T-helper 22 cell (primary cell): Measurements from ENCODE around the gene YPEL1.

ENCODE experiments used
- DNase-seq: peaks from one replicate; pipeline ENCODE4 v3.0.0-alpha.2; 2020; ENCODE audit warnings: low read depth

The YPEL1 gene, protein sequence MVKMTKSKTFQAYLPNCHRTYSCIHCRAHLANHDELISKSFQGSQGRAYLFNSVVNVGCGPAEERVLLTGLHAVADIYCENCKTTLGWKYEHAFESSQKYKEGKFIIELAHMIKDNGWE

GRCh38 chr22:21735200-21736083 lies at the start of gene YPEL1:
TSS of gene YPEL1 (minus strand) at chr22:21735794. CDS start at chr22:21710744, 25,050 bp downstream.
- DNase-seq = peak; percentile 93

GRCh38 chr22:21780259-21780658 lies 44.7 kb upstream of the YPEL1 start:
- DNase-seq = no peak

DNA sequence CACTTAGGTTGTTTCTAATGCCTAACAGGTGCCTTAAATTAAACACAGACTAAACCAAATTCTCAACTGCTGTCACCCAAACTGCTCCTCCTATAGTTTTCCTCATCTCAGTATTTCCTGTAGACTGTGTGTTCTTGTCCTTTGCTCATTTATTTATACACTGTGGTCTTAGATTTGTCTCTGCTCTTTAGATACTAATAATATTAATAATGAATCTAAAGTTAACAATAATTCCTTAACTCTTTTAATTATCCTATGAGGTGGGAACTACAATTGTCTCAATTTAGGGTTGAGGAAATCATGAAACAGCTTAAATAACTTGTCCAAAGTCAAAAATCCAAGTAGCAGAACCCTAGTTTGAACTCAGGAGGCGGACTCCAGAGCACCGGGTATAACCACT lies 43.9 kb upstream of the YPEL1 start:
- no peak for DNase-seq

DNA sequence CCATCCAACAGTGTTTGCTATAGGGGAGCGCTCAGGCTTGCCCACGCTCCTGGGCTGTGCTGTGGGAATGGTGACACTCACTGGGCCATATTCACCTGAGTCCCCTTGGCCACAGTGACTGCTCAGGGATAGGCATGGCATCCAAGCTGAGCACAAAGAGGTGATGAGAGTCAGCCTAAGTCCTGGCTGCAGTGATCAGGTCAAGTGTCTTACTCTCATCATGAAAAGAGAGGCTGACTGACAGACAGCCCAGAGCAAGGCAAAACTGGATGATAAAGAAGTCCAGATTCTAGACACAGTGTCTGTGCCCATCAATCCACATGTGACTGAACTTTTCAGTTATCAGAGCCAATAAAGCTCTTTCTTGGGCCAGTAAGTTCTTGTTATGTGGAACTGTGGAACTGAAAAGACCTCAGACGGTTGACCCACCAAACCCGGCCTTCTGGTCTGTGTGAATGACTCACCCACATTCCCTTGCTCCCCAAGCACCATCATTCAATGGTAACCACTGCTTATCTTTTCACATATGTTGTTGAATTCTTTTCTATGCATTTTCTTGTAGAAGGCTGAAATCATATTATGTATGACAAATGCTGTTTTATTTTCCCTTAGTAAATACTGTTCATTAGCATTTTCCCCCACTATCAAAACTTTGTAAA lies 43.2 kb upstream of the YPEL1 start:
- no peak for DNase-seq

DNA sequence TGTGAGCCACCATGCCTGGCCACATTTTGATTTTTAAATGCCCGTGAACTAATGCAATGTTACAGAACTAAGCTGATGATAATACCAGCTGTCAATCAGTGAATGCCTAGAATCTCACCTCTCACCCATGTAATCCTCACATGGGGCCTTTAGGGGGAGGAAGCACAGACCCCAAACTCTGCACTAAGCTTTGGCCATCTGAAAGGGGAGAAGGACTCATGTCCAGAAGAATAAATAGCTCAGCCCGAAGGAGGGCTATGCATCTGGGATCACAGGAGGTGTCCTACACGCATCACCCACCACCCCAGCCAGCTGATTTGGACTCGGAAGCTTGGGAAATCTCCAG lies 36.0 kb upstream of the YPEL1 start:
- DNase-seq = no peak

DNA sequence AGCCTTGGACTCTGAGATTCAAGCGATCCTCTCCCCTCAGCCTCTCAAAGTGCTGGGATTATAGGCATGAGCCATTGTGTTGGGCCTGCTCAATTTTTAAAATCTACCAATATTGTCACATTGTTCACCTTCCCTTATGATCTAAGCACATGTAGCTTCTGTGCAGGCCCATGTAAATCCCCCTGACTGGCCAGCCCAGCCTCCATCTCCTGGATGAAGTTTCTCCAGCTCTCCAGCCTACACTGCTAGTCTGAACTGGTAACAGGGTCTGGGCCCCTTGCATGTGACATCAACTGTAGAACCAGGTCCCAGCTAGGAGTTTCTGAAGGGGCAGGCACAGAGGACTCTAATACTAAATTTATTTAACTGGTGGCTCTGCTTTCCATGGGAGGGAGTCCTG lies 32.8 kb upstream of the YPEL1 start:
- DNase-seq = no peak

GRCh38 chr22:21766691-21767462 lies 31.3 kb upstream of the YPEL1 start:
- peak; percentile 5 for DNase-seq

DNA sequence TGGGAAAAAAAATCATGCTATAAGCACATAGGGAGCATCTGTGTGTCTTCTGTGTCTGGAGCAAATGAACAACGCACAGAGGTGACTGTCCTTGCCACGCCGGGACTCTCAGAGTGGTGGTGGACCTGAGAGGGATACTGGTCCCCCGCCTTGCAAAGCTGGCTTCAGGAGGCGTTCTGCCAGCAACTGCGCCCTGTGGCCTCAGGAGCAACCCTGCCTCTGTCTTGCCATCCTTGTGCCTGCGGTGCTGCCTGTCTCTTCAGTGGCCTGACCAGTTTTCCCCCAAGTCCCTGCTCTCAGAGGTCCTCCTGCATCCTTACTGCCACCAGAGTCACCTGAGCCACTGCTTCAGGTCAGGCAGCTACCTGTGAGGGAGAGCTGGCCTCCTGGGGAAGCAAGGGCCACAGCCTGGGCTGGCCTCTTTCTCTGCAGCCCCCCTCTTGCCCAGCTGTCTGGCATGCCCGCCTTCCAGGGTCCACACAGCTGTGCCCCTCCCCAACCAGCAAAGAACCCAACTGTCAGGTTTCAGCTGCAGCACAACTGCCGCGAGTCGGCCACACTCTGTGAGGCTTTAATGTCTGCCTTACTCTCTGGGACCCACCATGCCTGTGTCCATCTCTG lies 30.4 kb upstream of the YPEL1 start:
- no peak for DNase-seq

GRCh38 chr22:21764038-21764804 lies 28.6 kb upstream of the YPEL1 start:
- DNase-seq = no peak

DNA sequence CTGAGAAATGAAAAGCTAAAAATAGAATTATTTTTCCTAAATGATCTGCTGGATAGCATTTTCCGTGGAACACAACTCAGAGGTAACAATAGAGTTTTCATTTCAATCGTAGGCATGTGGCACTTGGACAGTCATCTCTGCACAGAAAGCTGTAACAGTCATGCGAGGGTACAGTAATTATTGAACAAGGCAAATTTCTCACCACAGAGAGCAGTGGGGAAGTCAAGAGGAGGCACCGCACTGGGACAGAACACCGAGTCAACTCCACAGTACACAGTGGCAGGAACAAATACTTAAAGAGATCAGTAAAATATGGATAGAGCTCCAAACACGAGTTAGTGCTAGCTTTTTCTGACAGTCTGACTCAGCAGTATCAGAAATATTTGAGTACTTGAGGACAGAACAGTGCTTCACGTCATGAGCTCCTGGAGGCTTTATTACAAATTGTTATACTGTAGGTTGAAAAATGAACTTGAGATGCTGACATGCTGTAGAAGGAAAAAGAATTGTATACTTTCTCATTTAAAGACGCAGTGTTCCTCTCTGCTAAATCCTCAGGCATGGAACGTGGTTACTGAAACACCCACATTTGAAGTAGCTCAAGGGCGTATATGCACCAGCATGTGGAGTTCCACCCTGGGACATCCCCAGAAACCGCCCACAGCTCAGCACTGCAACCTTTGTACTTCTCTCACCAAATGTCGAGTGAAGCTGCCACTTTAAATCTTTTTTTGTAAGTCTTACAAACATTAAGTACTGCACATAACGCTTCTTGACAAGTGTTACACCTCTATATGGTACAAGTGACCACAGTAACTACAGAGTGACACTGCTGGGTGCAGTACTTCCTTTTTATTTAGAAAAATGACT lies 27.4 kb upstream of the YPEL1 start:
- no peak for DNase-seq

GRCh38 chr22:21761994-21762680 lies 26.5 kb upstream of the YPEL1 start:
- DNase-seq = no peak

DNA sequence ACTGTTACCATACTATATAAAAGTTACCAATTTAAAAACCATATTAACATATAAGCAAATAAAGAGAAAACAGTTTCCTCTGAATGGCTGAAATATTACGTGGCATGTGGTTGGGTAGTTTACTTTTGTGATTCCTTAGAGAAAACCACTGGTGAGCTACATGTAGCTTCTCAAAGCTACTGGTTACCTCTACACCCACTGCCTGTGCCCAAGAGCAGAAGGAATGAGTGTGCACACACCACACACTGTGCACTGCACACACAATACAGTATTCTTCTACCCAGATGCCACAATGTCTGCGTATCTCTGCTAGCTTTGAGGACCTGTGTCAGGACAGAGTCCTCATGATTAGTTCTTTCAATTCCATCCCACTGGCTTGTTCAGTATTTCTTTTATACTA lies 25.5 kb upstream of the YPEL1 start:
- DNase-seq = no peak

GRCh38 chr22:21760640-21761039 lies 25.0 kb upstream of the YPEL1 start:
- no peak for DNase-seq

DNA sequence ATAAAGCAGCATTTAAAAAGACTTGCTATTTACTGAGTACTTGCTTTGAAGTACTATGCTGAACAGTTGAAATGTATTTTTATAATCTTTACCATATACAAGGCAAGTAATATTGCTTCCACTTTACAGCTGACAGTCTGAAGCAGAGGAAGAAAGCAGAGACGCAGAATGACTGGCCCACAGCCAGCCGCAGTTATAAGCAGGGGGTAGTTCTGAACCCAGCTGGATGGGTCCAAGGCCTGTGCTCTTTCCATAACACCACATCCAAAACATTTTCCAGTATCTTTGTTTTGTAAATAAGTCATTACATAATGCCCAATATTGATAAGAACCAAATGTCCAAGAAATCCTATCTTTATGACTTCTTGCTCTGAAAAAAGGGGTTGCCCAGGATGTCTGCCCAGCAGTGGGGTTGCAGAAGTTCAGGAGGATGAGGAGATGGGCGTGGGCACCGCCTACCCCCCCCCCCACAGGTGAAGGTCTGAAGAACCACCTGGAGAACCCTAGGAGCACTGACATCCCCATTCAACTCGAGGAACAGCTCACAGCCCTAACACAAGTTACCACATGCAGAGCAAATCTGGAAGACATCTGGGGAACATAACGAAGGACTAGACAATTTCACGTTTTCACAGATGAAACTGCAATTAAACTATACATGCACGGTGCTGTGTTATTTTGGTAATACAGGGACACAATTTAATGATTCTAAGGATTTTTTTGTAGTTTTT lies 24.2 kb upstream of the YPEL1 start:
- DNase-seq = no peak

GRCh38 chr22:21759093-21759492 lies 23.5 kb upstream of the YPEL1 start:
- DNase-seq = no peak

DNA sequence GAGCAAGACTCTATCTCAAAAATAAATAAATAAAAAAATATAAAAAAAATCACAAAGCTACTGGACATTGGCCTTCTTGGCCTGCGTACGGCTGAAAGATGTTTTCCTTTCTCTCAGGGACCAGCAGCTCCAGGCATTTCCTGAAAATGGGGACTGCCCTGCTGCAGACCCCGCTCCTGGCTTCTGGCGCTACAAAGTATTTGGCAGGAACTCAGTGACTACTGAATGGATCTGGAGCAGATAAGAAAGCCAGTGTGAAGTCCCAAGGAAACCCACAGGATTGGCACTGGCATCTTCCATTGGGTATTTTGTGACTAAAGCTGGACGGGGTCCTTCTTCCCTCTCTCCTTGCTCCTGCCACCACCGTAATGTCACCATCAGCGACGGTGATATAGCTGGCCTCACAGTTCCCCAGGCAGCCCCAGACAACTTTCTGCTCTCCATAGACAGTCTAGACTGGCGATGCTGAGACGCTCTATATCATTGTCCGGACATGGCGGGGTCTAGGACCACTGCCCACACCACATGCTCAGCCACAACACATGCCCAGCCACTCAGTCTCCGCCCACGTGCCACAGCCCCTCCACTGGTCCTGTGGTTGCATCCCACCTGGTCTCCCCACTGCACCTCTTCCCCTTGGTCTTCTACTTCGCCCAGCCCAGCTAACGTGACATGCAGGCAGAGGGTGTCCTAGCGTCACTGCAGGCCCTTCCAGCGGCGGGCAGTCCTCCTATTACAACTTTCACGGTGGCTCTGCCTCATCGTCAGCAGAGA lies 22.7 kb upstream of the YPEL1 start:
- no peak for DNase-seq

DNA sequence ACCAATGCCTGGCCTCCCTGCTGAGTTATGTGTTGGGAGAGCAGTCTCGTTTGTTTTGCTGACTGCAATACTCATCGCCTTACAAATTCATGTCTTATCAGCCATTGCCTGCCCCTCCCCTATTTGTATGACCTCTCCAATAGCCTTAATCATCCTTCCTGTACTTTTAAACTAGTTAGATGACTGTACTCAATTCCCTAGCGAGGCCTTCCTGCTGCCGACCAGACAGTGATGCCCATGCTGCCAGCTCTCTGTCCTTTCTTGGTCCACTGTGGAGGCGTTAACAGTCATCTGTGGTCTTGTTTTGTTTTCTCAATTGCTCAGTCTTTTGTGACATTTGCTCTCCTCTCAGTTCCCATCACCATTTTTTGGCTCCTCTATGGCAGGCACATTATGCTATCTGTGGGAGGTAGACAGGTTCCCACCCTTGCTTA lies 20.3 kb upstream of the YPEL1 start:
- no peak for DNase-seq

DNA sequence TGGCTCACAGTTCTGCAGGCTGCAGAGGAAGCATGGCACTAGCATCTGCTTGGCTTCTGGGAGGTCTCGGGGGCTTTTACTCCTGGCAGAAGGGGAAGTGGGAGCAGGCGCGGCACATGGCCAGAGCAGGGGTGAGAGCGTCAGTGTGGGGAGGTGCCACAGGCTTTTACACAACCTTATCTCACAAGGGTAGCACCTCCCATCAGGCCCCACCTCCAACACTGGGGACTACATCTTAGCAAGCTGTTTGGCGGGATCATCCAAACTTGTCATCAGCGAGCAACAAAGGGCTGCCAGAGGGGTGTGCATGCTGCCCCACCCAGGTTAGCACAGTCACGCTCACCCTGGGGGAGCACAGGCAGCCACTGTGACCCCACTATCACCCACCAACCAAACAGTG lies 18.9 kb upstream of the YPEL1 start:
- DNase-seq = no peak
